GM18861 (cell line): ENCODE data around the gene MICALL2.

Source experiments
- ATAC-seq: cut with Tn5 transposase; IDR thresholded peaks from one replicate; pipeline ENCODE4 v1.9.1; 2021; ENCODE audit not compliant: unreplicated experiment

Gene MICALL2

GRCh38 chr7:1470901-1471300 is 11.6 kb upstream of the MICALL2 start:
- no peak for ATAC-seq

GRCh38 chr7:1468643-1469298 is 9.5 kb upstream of the MICALL2 start:
- ATAC-seq, result no peak

DNA sequence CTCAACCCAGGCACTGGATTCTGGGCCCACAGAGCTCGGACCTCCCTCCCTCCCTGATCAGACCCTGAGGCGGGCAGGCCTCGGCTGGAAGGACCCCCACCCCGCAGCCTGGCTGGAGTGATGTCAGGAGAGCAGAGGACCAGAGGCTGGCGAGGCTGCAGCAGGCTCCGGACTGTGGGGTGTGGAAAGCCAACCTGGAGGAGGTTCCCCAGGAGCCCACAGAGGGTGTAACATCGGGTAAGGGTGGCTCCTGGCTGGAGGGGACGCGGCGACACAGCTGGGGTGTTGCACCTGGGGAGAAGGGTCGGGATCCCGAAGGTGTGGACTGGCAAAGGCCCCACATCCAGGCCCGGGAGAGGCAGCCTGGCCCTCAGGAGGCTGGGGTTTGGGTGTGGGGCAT is 8.9 kb upstream of the MICALL2 start:
- ATAC-seq, result no peak

DNA sequence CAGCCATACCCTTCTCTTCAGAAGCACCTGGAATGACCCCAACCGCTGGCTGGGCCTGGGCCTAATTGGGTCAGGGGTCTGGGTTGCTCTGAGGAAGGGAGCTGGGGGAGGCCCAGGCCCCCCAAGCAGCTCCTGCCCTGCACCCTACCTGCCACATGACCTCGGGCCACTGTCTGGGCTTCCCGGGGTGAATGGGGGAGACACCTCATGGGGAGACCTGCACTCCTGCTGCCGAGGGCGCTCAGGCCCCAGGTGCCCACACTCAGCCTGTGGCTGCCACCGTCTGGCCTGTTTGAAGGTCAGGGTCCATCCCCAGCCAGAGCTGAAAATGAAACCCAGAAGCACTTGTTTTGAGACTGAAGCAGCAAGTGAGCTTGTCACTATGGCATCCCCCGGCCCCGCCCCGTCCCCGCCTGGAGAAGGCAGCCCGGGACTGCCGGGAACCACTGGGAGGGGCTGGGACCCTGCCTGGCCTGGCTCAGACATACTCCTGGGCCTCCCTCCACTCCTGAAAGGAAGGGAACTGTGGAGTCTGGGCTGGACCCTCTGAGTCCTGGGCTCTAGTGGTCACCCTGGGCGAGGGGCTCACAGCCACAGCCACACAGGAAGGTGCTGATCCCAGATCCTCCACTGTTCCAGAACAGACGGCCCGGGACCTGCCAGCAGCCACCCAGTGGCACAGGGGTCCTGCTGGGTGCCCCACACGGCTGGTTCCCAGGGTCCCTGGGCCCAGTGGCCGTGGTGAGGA is 7.4 kb upstream of the MICALL2 start:
- no peak for ATAC-seq

DNA sequence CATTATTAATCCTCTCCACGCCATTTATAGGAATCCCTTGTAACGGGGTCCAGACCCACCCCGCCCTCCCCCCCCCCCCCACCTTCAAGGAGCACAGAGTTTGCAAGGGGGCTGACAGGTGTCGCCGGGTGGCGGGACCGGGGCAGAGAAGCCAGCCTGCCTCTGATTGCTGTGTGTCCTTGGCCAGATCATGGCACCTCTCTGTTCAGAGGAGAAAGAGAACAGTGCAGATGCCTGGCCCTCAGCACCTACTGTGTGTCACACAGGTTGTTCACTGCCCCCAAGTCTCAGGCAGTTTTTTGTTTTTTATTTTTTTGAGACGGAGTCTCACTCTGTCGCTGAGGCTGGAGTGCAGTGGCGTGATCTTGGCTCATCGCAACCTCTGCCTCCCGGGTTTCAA is 5.4 kb upstream of the MICALL2 start:
- no peak for ATAC-seq

DNA sequence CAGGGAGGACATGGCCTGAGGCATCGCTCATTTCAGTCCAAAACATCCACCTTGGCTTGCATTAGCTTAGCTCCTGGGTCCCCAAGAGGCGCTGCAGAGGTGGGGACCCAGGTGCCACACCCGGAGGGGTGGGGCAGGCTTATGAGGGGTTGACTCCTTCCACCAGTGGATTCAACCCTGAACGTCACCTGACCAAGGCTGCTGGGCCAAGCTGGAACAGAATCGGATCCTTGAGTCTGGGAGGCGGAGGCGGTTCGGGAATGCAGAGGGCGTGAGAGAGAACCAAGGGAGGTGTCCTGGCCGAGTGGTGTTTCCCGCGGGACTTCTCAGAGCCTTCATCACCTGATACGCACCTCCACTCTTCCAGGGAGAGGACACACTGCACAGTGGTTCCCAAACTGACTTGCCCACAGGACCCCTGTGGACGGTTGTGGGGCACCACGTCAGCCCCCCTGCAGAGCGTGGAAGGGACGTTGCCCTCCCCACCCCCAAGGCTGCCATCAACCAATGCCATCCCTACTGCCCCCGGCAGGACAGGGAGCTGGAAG is 4.5 kb upstream of the MICALL2 start:
- no peak for ATAC-seq

- ATAC-seq, result no peak
Observed at GRCh38 chr7:1461646-1462375, 2.5 kb upstream of the MICALL2 start.

- ATAC-seq, result no peak
Observed at GRCh38 chr7:1460821-1461645, 1.8 kb upstream of the MICALL2 start.

DNA sequence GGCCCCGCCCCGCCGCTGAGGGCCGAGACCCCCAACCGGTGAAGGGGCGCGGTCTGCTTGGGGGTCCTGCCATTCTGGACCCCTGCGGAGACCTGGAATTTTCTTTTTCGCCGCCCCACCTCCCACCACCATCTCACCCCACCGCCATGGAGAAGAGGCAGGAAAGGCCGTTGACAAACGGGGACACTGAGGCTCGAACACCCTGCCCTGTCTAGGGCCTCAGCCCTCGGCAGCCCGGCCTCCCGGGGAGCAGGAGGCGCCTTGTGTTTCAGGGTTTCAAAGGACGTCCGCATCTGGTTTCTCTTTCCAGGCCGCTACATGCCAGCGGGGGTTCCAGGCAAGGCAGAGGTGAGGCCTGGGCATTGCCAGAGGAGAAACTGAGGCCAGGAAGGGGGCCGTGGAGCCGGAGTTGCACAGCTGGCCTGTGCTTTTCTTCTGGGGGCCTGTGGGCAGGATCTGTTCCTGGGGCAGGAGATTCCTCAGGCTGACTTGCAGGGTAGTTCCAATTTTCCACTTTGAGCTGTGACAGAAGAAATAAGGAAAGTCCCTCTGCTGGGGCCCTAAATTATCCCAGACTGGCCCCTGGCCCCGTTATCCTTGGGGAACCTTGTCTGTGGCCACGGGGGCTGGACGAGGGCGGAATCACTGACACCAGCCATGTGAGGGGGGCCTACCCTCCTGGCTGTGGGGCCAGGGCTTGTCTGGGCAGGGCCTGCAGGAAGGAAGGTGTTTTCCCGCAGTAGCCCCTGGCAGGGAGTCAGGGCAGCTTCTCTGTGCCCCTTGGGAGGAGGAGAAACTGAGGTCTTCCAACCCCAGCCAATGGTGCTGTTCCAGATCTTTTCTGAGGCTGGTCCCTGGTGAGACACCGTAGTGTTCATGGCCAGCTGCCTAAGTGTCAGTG is 900 bp upstream of the MICALL2 start:
- ATAC-seq, result no peak

DNA sequence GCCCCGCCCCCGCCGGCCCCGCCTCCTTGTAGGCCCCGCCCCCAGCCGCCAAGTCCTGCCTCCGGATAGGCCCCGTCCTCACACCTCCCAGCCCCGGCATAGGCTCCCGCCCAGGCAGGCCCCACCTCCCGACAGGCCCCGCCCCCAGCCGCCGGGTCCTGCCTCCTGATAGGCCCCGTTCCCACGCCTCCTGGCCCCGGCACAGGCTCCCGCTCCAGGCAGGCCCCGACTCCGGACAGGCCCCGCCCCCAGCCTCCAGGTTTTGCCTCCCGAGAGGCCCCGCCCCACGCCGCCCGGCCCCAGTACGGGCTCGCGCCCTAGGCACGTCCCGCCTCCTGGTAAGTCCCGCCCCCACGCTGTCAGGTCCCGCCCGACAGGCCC is 232 bp upstream of the MICALL2 start:
- peak; percentile 88 for ATAC-seq

DNA sequence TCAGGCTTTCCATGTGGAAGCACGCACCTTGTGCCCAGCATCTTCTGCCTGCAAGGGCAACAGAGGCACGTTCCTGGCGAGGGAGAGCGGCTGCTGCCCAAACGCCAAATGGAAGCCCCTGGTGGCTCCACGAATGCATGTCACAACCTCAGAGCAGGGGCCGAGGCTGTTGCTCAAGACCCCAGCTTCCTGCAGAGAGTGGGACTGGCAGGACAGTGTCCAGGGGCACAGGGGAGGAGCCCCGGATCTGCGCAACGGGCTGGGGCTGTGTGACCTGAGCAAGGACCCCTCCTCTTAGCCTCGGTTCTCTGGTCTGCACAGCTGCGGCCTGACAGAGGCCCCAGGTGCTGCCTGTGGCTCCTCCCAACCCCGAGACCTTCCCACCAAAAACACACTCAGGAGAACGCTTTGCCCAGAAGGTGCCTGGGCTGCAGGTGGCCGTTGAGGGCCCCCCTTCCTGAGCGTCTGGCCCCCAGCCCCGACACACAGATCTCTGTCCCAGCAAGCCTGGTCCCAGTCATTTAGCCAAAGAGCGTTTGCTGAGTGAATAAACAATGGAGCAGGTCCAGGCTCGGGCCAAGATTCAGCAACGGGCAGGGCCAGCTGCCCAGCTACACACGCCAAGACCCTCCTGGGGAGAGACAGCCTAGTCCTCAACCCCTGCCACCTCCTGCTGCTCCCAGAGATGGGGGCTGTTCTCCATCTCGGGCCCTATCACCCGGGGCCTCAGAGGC is 1.2 kb downstream of the MICALL2 start:
- no peak for ATAC-seq

DNA sequence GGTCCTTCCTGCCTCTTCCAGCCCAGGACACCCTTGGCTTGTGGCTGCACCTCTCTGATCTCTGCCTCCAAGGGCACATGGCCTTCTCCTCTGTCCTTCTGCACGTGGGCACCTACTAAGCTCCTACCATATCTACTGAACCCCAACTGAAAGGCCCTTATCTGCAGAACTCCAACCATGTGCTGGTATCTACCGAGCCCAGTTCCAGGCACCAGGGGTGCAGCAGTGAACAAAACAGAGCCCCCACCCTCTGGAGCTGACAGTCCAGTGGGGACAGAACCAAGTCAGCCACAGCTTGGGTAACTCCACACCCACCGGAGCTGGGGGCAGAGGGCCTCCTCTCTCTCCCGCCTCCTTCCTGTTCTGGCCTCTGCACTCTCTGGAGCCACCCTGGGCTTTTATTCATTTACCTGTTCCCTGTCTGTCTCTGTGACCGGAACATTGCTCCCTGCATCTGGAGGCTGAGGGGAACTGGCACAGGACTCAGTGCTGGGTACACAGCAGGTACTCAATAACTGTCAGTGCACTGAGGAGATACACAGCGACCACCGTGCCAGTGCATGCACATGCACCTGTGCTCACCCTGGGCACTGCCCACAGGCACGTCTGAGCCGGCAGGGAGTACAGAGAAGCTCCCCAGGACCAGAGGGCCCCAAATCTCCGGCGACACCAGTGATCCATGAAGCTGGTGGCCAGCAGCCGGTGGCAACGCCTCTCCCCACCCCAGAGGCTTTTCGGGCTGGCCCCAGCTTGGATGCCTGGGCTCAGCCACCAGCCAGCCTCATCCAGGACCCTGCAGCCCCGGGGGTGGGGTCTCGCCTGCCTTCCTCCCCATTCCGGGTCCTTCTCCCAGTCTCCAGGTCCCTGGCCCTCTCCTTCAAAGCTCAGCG is 2.0 kb downstream of the MICALL2 start:
- ATAC-seq, result no peak

- ATAC-seq, result no peak
Observed at GRCh38 chr7:1455955-1456354, 3.3 kb downstream of the MICALL2 start.

GRCh38 chr7:1455241-1455939 is 3.9 kb downstream of the MICALL2 start:
- ATAC-seq, result no peak

DNA sequence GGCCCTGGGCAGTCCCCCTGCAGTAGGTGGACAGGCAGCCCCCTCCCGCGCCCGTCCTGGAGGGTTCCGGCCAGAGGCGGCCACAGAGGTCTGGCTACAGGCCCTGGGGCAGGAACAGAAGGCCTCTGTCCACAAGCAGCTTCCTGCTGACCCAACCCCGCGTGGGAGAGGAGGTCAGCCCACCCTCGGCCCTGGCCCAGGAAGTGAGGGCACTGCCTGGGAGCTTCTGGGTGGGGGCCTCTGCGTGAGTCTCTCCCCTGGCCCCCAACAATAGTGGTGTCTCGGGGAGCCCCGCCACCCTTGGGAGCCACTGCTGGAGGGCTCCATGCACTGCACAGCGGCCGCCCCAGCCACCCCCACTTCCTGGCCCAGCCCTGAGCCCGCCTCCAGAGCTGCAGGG is 4.7 kb downstream of the MICALL2 start:
- ATAC-seq, result no peak

GRCh38 chr7:1452205-1452604 is 7.1 kb downstream of the MICALL2 start:
- ATAC-seq, result no peak

- no peak for ATAC-seq
Observed at GRCh38 chr7:1450987-1451386, 8.3 kb downstream of the MICALL2 start.

DNA sequence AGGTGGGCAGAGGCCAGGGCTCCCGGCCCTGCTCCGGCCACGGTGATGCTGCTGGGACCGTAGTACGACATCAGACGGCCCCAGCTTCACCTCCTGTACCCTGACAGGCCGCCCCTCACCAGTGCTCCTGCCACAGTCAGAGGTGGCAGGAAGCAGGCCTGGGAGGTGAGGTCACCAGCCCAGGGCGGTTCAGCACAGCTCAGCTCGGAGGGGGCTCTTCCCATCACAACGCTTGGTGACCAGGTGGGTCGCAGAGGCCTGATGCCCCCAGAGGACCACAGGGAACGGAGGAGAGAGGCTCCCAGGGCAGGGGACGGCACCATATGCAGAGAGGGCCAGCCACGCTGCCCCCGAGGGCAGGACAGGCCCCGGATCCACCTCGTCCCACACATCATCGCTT is 8.8 kb downstream of the MICALL2 start:
- no peak for ATAC-seq
